Stimulated activated CD8-positive, alpha-beta memory T cell treated with anti-CD3 and anti-CD28 coated beads, Interleukin-4, amount 100 ng/mL, for 24 hours (primary cell): ENCODE data around the gene HSPA1A.
A peak's percentile ranks its signal among the peaks of the same experiment; 100 is the strongest.
"Not testable (repeated sequence)": the region's sequence is repeated elsewhere in the genome, so short reads cannot be mapped to it uniquely, and the experiment has no call there.

Experiments used
- DNase-seq: peaks from one replicate; pipeline ENCODE4 v3.0.0-alpha.2; 2020; ENCODE audit warnings: low read depth

HSPA1A gene

DNA sequence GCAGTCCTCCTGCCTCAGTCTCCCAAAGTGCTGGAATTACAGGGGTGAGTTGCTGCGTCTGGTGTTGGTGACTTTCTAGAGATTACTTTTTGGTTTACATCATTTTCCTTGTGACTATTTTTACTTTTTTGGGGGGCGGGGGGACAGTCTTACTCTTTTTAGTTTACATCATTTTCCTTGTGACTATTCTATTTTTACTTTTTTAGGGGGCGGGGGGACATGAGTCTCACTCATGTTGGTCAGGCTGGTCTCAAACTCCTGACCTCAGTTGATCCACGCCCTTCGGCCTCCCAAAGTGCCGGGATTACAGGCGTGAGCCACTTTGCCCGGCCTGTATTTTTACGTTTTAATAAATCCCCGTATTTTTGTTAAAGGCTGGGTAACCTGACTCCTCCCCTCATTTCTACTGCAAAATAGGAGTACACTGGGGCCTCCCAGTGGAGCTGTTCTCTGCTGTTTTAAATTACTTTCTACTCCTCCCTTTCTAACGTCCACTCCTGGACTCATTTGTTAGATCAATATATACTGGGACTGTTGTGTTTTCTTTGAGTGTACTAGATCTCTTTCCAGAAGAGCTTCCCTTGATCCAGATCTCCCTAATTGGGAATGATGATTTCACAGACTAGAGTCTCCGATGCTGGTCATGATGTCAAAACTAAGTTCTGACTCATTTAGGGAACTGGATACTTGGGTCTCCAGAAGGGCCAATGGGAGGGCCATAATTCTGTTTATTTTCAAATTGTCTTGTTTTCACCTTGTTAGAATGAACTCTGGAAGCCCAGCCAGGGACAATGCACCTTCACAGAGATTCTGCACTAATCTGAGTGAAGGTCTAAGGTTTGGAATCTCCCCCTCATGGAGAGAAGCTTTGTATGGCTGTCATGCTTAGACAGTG, 21.4 kb downstream of the HSPA1A start:
- DNase-seq: no peak

DNA sequence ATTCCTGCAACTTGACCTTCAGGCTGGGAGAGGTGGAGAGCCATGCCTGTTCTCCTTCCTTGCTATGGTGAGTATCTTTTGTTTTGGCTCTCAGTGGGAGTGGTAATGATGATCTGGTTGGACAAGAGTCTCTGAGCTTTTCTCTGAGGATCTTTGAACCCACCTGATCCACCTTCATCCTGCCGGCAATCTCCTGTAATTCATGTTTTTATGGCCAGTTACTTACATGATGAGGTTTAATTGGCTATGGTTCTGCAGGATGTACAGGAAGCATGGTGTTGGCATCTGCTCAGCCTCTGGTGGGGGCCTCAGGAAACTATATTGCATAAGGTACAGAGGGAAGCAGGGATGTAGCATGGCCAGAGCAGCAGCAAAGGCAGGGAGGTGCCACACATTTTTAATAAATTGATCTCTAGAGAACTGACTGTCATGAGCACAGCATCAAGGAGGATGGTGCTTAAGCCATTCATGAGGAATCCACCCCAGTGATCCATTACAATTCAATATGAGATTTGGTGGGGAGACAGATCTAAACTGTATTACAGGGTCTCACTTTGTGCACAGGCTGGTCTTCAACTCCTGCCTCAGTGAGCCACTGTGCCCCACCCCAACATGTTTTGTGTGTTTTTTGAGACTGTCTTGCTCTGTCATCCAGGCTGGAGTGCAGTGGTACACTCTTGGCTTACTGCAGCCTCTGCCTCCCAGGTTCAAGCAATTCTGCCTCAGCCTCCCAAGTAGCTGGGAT, 22.2 kb downstream of the HSPA1A start:
- DNase-seq: no peak

GRCh38 chr6:31838114-31838553, 22.8 kb downstream of the HSPA1A start:
- DNase-seq: not testable (repeated sequence)

- no peak for DNase-seq
These were observed 23.6 kb downstream of the HSPA1A start for GRCh38 chr6:31838968-31839367.

DNA sequence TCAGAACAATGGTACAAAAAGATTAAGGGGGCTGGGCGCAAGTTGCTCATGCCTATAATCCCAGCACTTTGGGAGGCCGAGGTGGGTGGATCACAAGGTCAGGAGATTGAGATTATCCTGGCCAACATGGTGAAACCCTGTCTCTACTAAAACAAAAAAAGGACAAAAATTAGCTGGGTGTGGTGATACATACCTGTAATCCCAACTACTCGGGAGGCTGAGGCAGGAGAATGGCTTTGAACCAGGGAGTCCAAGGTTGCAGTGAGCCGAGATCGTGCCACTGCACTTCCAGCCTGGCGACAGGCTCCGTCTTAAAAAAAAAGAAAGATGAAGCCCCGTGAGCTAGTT, 24.4 kb downstream of the HSPA1A start:
- DNase-seq: not testable (repeated sequence)

- DNase-seq: no peak
These were observed 26.7 kb downstream of the HSPA1A start for GRCh38 chr6:31842053-31842452.

GRCh38 chr6:31844507-31844906, 29.2 kb downstream of the HSPA1A start:
- no peak for DNase-seq

- no peak for DNase-seq
These were observed 32.1 kb downstream of the HSPA1A start for GRCh38 chr6:31847276-31847978.

GRCh38 chr6:31850765-31851484, 35.6 kb downstream of the HSPA1A start:
- DNase-seq: no peak

DNA sequence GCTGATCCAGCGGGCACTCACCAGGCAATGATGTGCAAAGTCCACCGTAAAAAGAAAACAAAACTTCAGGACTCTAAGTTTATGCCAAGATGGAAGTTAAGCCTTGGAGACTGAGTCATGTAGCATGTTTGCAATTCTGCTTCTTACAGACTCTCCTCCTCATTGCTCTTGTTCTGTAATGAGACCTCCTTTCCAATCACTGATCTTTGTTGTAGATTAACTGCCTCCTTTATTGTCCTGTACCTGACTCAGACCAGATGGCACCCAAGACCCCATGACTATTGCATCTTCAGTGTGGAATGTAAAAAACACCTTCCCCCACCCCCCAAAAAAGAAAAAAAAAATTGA, 36.1 kb downstream of the HSPA1A start:
- no peak for DNase-seq

DNA sequence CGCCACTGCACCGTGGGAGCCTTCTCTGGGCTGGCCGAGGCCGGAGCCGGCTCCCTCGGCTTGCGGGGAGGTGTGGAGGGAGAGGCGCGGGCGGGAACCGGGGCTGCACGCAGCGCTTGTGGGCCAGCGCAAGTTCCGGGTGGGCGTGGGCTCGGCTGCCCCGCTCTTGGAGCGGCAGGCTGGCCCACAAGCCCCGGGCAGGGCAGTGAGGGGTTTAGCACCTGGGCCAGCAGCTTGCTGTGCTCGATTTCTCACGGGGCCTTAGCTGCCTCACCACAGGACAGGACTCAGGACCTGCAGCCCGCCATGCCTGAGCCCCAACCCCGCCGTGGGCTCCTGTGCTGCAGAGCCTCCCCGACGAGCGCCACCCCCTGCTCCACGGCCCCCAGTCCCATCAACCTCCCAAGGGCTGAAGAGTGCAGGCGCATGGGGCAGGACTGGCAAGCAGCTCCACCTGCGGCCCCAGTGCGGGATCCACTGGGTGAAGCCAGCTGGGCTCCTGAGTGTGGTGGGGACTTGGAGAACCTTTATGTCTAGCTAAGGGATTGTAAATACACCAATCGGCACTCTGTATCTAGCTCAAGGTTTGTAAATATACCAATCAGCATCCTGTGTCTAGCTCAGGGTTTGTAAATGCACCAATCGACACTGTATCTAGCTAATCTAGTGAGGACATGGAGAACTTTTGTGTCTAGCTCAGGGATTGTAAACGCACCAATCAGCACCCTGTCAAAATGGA, 36.8 kb downstream of the HSPA1A start:
- DNase-seq: not testable (repeated sequence)

DNA sequence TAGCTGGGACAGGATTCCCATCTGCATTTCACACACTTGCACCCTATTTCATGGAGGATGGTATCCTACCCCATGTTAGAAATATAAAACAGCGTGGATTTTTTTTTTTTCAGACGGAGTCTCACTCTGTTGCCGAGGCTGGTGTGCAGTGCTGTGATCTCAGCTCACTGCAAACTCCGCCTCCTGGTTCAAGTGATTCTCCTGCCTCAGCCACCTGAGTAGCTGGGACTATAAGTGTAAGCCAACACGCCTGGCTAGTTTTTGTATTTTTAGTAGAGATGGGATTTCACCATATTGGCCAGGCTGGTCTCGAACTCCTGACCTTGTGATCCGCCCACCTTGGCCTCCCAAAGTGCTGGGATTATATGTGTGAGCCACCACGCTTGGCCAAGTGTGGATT, 42.4 kb downstream of the HSPA1A start:
- not testable (repeated sequence) for DNase-seq

DNA sequence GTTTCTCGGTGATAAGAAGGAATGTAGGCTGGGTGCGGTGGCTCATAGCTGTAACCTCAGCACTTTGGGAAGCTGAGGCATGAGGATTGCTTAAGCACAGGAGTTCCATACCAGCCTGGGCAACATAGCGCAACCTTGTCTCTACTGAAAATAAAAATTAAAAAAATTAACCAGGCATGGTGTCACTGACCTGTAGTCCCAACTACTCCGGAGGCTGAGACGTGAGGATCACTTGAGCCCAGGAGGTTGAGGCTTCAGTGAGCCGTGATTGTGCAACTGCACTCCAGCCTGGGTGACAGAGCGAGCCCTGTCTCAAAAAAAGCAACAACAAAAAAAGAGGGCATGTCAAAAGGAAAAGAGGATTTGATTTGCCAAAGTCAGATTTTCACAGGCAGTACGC, 43.4 kb downstream of the HSPA1A start:
- no peak for DNase-seq

DNA sequence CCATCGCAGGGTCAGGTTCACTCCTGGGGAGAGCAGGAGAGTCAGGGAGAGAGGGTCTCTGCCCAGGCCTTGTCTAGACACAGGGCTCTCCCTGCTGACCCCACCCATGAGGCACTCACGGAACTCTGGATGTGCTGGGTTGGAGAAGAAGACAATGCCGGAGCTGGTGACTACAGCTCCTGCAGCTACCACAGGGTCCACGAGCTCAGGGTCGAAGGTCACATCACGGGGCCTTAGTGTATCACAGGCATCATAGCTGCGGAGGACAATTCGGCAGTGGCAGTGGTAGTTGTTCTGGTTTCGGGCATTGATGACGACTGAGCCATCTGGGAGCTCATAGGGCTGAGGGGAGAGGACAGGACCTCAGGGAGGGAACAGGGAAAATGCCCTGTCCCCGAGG, 44.6 kb downstream of the HSPA1A start:
- DNase-seq: no peak

DNA sequence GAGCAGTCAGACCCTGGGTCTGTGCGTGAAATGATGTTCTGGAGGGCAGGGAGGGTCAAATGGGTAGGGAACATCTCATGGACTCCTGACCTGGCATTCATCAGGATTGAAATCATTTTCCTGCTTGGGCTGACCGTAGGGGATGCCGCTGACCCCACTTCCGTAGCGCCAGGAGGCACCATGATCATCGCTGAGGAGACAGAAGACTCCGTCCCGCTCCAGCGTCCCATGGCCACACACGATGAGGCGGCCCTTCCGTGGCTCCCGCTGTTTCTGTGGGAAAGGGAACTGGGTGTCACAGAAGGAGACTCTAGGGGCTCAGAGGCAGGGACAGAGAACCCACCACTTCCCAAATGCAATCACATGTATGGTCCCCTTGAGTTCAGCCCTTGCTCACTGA, 45.0 kb downstream of the HSPA1A start:
- DNase-seq: no peak

- DNase-seq: no peak
These were observed 45.8 kb downstream of the HSPA1A start for GRCh38 chr6:31861150-31861549.

- DNase-seq: no peak
These were observed 46.6 kb downstream of the HSPA1A start for GRCh38 chr6:31861919-31862343.

GRCh38 chr6:31862344-31863235, 47.2 kb downstream of the HSPA1A start, which contains the start of gene NEU1:
NEU1 (minus strand) TSS chr6:31862821; CDS start chr6:31862776, 45 bp downstream.
- DNase-seq: peak; percentile 98

DNA sequence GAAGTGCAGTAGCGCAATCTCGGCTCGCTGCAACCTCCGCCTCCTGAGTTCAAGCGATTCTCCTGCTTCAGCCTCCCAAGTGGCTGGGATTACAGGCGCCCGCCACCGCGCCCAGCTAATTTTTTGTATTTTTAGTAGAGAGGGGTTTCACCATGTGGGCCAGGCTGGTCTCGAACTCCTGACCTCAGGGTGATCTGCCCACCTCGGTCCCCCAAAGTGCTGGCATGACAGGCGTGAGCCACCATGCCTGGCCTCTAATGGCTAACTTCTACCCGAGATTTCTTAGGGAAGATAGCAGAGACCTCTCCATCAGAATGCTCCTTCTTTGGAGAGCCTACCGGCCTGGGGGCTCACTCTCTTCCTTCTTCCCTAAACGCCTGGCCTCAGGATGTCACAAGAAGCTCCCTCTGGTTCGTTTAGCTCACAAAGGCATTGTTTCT, 48.8 kb downstream of the HSPA1A start:
- not testable (repeated sequence) for DNase-seq

- DNase-seq: no peak
These were observed 49.5 kb downstream of the HSPA1A start for GRCh38 chr6:31864818-31865204.
